DND-41 (cell line): ENCODE data around the gene SLC25A13.

Source experiments
- CTCF ChIP-seq: IDR thresholded peaks from 2 replicates; pipeline ENCODE4 v1.5.1; 2012; ENCODE audit warnings: borderline replicate concordance, low read length, moderate library complexity, mild to moderate bottlenecking; ENCODE audit not compliant: poor library complexity, severe bottlenecking; ENCODE audit errors: extremely low read depth
- EZH2 ChIP-seq: IDR thresholded peaks from 3 replicates; pipeline ENCODE4 v1.6.1; 2012; ENCODE audit warnings: borderline replicate concordance, low read depth, mild to moderate bottlenecking, moderate library complexity, low read length, inconsistent platforms; ENCODE audit not compliant: severe bottlenecking

- TF ChIP-seq CTCF = no peak
- TF ChIP-seq EZH2 = no peak
Observed at GRCh38 chr7:96102096-96102811, 219.6 kb downstream of the SLC25A13 start.
